ENCODE data around the gene CTIF.

The CTIF gene

DNA sequence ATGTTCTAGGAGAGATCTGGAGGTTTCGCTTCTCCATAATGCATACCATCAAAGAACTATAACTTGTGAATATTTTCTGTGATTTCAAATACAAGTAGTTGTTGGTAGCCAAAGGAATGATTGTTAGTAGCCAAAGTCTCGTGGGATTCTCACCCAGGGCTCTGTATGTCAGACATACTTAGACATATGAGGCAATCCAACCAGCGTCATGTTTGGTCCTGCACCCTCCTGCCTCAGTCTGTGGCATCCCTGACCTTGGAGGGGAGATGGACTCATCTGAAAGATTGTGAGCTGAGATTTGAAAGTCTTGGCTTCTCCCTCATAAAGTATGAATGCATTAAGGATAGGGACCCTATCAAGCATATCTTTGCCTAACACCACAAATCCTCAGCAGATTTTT lies 81.2 kb downstream of the CTIF start:
- H3K9me3 ChIP-seq (ENCODE audit: insufficient read depth, low read depth, low read length): no peaks in the 10 kb centered on the region
- no peak overlapping the region for H3K9ac ChIP-seq (ENCODE audit: low read depth, low read length)
- no peaks in the 10 kb centered on the region for H3K36me3 ChIP-seq (ENCODE audit: insufficient read depth, low read depth, low read length)
- no peak overlapping the region for H3K27ac ChIP-seq (ENCODE audit: low read length)
- peaks cover 10% of the 10 kb centered on the region for H3K4me1 ChIP-seq (ENCODE audit: insufficient read depth, low read length)
- no peak overlapping the region for H3K4me3 ChIP-seq (ENCODE audit: low read length)
- H3K27me3 ChIP-seq (ENCODE audit: insufficient read depth, low read length): no peaks in the 10 kb centered on the region

DNA sequence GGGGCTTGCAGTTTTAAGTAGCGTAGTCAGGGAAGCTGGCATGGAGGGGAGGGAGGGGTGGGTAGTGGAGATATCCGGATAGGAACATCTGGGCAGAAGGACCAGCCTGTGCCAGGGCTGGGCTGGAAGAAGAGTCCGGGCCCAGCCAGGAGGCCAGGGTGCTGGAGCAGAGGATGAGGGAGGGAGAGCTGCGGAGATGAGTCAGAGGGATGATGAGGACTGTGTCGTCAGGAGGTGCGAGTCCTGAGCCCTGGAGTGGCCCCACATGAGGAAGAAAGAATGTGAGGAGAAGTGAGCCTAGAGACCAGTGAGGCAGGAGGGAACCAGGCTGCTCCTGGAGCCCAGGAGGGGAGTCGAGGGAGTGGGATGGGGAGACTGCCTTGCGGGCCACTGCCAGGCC lies 82.4 kb downstream of the CTIF start:
- no peaks in the 10 kb centered on the region for H3K27me3 ChIP-seq (ENCODE audit: insufficient read depth, low read length)
- H3K4me3 ChIP-seq (ENCODE audit: low read length): no peak overlapping the region
- no peaks in the 10 kb centered on the region for H3K36me3 ChIP-seq (ENCODE audit: insufficient read depth, low read depth, low read length)
- no peak overlapping the region for H3K9ac ChIP-seq (ENCODE audit: low read depth, low read length)
- no peak overlapping the region for H3K27ac ChIP-seq (ENCODE audit: low read length)
- no peaks in the 10 kb centered on the region for H3K9me3 ChIP-seq (ENCODE audit: insufficient read depth, low read depth, low read length)
- H3K4me1 ChIP-seq (ENCODE audit: insufficient read depth, low read length): peaks cover 10% of the 10 kb centered on the region

DNA sequence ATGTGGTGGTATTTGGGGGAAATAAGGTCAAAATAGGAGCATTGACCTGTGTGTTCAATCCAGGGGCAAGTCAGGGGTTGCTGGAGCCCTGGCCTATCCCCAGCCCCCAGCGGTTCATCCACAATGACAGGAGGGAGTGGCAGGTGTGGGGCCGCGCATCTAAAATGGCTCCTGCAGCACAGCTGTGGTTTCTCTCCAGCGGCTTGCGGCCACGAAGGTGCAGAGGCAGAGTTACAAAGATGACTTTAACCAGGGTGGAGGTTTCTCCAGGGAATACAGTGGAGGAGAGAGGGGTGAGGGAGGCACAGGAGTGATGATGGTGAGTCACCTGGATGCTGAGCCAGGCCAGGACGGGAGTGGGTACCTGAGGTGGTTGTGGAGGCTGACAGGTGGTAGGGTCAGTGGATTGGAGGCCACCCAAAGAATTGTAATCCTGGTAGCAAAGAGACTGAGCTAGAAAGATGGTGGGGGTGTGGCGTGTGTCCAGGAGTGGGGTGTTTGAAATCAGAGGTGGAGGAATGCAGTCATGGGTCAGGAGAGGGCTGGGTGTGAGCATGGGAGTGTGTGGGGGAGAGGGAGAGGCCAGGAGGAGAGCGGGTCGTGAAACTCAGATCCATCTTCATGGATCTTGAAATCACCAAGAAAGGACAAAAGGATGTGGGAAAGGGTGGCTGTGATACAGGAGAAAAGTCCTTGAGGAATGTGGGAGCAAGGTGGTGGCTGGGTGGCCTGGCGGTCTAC lies 83.2 kb downstream of the CTIF start:
- Histone ChIP-seq H3K27ac (ENCODE audit: low read length) (no peak overlapping the region), H3K36me3 (ENCODE audit: insufficient read depth, low read depth, low read length) (no peaks in the 10 kb centered on the region), H3K4me3 (ENCODE audit: low read length) (no peak overlapping the region)

GRCh38 chr18:48622911-48623431 lies 84.1 kb downstream of the CTIF start:
- no peak overlapping the region for H3K4me3 ChIP-seq (ENCODE audit: low read length)
- no peaks in the 10 kb centered on the region for H3K9me3 ChIP-seq (ENCODE audit: insufficient read depth, low read depth, low read length)
- H3K27ac ChIP-seq (ENCODE audit: low read length): no peak overlapping the region
- H3K27me3 ChIP-seq (ENCODE audit: insufficient read depth, low read length): no peaks in the 10 kb centered on the region
- H3K4me1 ChIP-seq (ENCODE audit: insufficient read depth, low read length): peaks cover 15% of the 10 kb centered on the region
- H3K9ac ChIP-seq (ENCODE audit: low read depth, low read length): no peak overlapping the region
- H3K36me3 ChIP-seq (ENCODE audit: insufficient read depth, low read depth, low read length): no peaks in the 10 kb centered on the region

More for the DNA sequence above, 83.2 kb downstream of the CTIF start:
- Histone ChIP-seq H3K27me3 (ENCODE audit: insufficient read depth, low read length) (no peaks in the 10 kb centered on the region), H3K9me3 (ENCODE audit: insufficient read depth, low read depth, low read length) (no peaks in the 10 kb centered on the region), H3K4me1 (ENCODE audit: insufficient read depth, low read length) (peaks cover 11% of the 10 kb centered on the region), H3K9ac (ENCODE audit: low read depth, low read length) (no peak overlapping the region)

GRCh38 chr18:48623468-48624235 lies 84.8 kb downstream of the CTIF start:
- H3K4me3 ChIP-seq (ENCODE audit: low read length): no peak overlapping the region

GRCh38 chr18:48624856-48625255 lies 86.0 kb downstream of the CTIF start:
- no peaks in the 10 kb centered on the region for H3K9me3 ChIP-seq (ENCODE audit: insufficient read depth, low read depth, low read length)
- H3K27ac ChIP-seq (ENCODE audit: low read length): no peak overlapping the region
- no peak overlapping the region for H3K9ac ChIP-seq (ENCODE audit: low read depth, low read length)
- H3K36me3 ChIP-seq (ENCODE audit: insufficient read depth, low read depth, low read length): peaks cover 4% of the 10 kb centered on the region; the same call in 1 of the 2 replicates
- H3K4me3 ChIP-seq (ENCODE audit: low read length): no peak overlapping the region
- H3K27me3 ChIP-seq (ENCODE audit: insufficient read depth, low read length): no peaks in the 10 kb centered on the region
- H3K4me1 ChIP-seq (ENCODE audit: insufficient read depth, low read length): peaks cover 15% of the 10 kb centered on the region

More at GRCh38 chr18:48623468-48624235, 84.8 kb downstream of the CTIF start:
- Histone ChIP-seq H3K9me3 (ENCODE audit: insufficient read depth, low read depth, low read length) (no peaks in the 10 kb centered on the region), H3K4me1 (ENCODE audit: insufficient read depth, low read length) (peaks cover 15% of the 10 kb centered on the region), H3K27ac (ENCODE audit: low read length) (no peak overlapping the region), H3K27me3 (ENCODE audit: insufficient read depth, low read length) (no peaks in the 10 kb centered on the region), H3K36me3 (ENCODE audit: insufficient read depth, low read depth, low read length) (no peaks in the 10 kb centered on the region; the same call in 1 of the 2 replicates), H3K9ac (ENCODE audit: low read depth, low read length) (no peak overlapping the region)

- Histone ChIP-seq H3K9me3 (ENCODE audit: insufficient read depth, low read depth, low read length) (no peaks in the 10 kb centered on the region), H3K36me3 (ENCODE audit: insufficient read depth, low read depth, low read length) (peaks cover 4% of the 10 kb centered on the region; the same call in 1 of the 2 replicates), H3K4me3 (ENCODE audit: low read length) (no peak overlapping the region), H3K9ac (ENCODE audit: low read depth, low read length) (no peak overlapping the region), H3K27ac (ENCODE audit: low read length) (no peak overlapping the region), H3K27me3 (ENCODE audit: insufficient read depth, low read length) (no peaks in the 10 kb centered on the region), H3K4me1 (ENCODE audit: insufficient read depth, low read length) (peaks cover 15% of the 10 kb centered on the region)
Observed at GRCh38 chr18:48627216-48627615, 88.4 kb downstream of the CTIF start.

DNA sequence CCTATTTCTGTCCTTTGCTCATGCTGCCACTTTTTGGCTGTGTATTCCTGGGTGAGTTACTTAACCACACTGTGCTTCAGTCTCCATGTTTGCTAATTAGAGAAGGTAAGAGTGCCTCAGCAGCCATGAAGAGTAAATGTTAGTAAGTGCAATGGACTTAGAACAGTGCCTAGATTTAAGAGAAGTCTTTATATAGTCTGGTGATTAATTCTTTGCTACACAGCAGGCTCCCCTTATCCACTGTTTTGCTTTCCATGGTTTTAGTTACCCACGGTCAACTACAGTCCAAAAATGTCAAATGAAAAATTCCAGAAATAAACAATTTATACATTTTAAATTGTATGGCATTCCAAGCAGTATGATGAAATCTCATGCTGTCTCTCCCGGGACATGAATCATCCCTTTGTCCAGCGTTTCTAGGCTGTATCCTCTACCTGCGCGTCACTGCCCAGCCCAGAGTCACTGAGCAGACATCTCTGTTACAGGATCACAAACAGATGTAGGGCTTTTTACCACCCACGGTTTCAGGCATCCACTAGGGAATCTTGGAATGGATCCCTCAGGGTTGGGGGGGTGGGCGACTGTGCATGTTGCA lies 91.0 kb downstream of the CTIF start:
- H3K4me1 ChIP-seq (ENCODE audit: insufficient read depth, low read length): peaks cover 6% of the 10 kb centered on the region; the same call in 1 of the 2 replicates
- no peak overlapping the region for H3K27ac ChIP-seq (ENCODE audit: low read length)
- no peak overlapping the region for H3K4me3 ChIP-seq (ENCODE audit: low read length)
- H3K9me3 ChIP-seq (ENCODE audit: insufficient read depth, low read depth, low read length): no peaks in the 10 kb centered on the region
- H3K36me3 ChIP-seq (ENCODE audit: insufficient read depth, low read depth, low read length): peaks cover 4% of the 10 kb centered on the region; the same call in 1 of the 2 replicates
- no peaks in the 10 kb centered on the region for H3K27me3 ChIP-seq (ENCODE audit: insufficient read depth, low read length)
- no peak overlapping the region for H3K9ac ChIP-seq (ENCODE audit: low read depth, low read length)

DNA sequence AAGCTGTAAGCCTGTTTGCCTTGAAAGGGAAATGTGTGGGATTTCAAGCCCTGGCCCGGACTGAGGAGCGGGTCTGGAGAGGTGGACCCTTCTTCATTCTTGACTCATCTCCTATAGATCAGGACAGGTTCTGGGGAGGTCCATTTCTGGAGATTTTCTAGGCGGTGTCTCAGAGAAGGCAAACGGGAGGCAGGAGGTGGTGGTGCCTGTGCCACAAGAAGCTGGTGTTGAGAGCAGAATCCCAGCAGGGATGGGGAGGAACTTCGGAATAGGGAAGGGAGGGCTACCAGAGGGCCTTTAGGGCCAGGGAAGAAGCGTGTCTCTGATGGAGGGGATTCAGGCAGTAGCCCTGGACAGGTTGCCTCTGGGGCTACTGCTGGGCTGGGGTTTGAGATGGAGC lies 93.0 kb downstream of the CTIF start:
- Histone ChIP-seq H3K9ac (ENCODE audit: low read depth, low read length) (no peak overlapping the region), H3K4me3 (ENCODE audit: low read length) (no peak overlapping the region), H3K27me3 (ENCODE audit: insufficient read depth, low read length) (no peaks in the 10 kb centered on the region), H3K4me1 (ENCODE audit: insufficient read depth, low read length) (peaks cover 5% of the 10 kb centered on the region; the same call in 1 of the 2 replicates), H3K36me3 (ENCODE audit: insufficient read depth, low read depth, low read length) (peaks cover 4% of the 10 kb centered on the region; the same call in 1 of the 2 replicates), H3K9me3 (ENCODE audit: insufficient read depth, low read depth, low read length) (no peaks in the 10 kb centered on the region), H3K27ac (ENCODE audit: low read length) (no peak overlapping the region)

- Histone ChIP-seq H3K9ac (ENCODE audit: low read depth, low read length) (no peak overlapping the region), H3K4me1 (ENCODE audit: insufficient read depth, low read length) (no peaks in the 10 kb centered on the region), H3K36me3 (ENCODE audit: insufficient read depth, low read depth, low read length) (peaks cover 4% of the 10 kb centered on the region; the same call in 1 of the 2 replicates), H3K4me3 (ENCODE audit: low read length) (no peak overlapping the region), H3K27ac (ENCODE audit: low read length) (no peak overlapping the region), H3K27me3 (ENCODE audit: insufficient read depth, low read length) (no peaks in the 10 kb centered on the region), H3K9me3 (ENCODE audit: insufficient read depth, low read depth, low read length) (no peaks in the 10 kb centered on the region)
Observed at GRCh38 chr18:48632676-48633257, 93.9 kb downstream of the CTIF start.

DNA sequence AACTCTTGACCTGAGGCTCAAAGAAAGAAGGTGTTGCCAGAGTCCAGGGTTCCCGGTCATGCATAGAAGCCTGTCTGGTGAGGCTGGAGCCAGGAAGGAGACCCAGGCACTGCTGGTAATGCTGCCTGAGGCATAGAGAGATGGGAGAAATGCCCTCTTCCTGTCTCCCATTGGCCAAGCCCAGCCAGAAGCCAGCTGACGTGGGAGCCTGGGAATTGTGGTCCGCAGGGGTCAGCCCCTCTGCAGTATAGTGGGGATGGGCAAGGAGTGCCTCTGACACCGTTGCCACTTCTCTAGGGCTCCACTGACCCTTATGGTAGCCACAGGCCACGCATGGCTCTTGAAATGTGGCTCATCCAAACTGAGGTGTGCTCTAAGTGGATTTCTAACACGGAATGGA lies 95.7 kb downstream of the CTIF start:
- H3K36me3 ChIP-seq (ENCODE audit: insufficient read depth, low read depth, low read length): no peaks in the 10 kb centered on the region

More for the DNA sequence above, 95.7 kb downstream of the CTIF start:
- Histone ChIP-seq H3K9ac (ENCODE audit: low read depth, low read length) (no peak overlapping the region), H3K27ac (ENCODE audit: low read length) (no peak overlapping the region), H3K27me3 (ENCODE audit: insufficient read depth, low read length) (no peaks in the 10 kb centered on the region), H3K4me1 (ENCODE audit: insufficient read depth, low read length) (no peaks in the 10 kb centered on the region), H3K9me3 (ENCODE audit: insufficient read depth, low read depth, low read length) (no peaks in the 10 kb centered on the region), H3K4me3 (ENCODE audit: low read length) (no peak overlapping the region)

Measured in iPS-20b (cell line).